MCF 10A (cell line): ENCODE results near the gene ACSBG1. TPM values are rescaled to one million over a fixed set of nuclear protein-coding genes. Genes with fewer than 3 reads are reported as not detected.
A peak's percentile ranks its signal among the peaks of the same experiment; 100 is the strongest.

ENCODE experiments used
- BruUV-seq: library from RNA; stranded (reverse); fragments of 400-500 nt; replicated peaks from 2 replicates; lab custom pipeline; 2021; lab: Mats Ljungman, UMichigan
- CTCF ChIA-PET: fragments of 300-600 bp; sonication (Branson Sonifier 250); formaldehyde crosslinking; extraction: SDS; loops from one replicate; lab custom pipeline; 2021; ENCODE audit warnings: antibody characterized with exemption, inconsistent platforms; lab: Yijun Ruan, JAX
- POLR2A ChIA-PET: fragments of 300-600, 350-650 bp; sonication (Branson Sonifier 250); formaldehyde crosslinking; extraction: SDS; loops from one replicate; lab custom pipeline; 2020; ENCODE audit warnings: antibody characterized with exemption, inconsistent platforms; lab: Yijun Ruan, JAX
- DNase-seq: peaks from one replicate; pipeline ENCODE4 v3.0.0-alpha.2; 2018; ENCODE audit not compliant: unreplicated experiment
- H3K27ac Mint-ChIP-seq: one replicate; pipeline ENCODE4 v1.8.0; 2022; ENCODE audit warnings: mild to moderate bottlenecking, low read depth, mixed read lengths; ENCODE audit not compliant: unreplicated experiment
- H3K27me3 Mint-ChIP-seq: one replicate; pipeline ENCODE4 v1.8.0; 2022; ENCODE audit warnings: mixed read lengths; ENCODE audit not compliant: insufficient read depth, unreplicated experiment
- H3K36me3 Mint-ChIP-seq: one replicate; pipeline ENCODE4 v1.8.0; 2022; ENCODE audit warnings: mild to moderate bottlenecking, moderate library complexity, mixed read lengths; ENCODE audit not compliant: insufficient read depth, unreplicated experiment
- H3K4me1 Mint-ChIP-seq: one replicate; pipeline ENCODE4 v1.8.0; 2022; ENCODE audit warnings: mixed read lengths; ENCODE audit not compliant: insufficient read depth, unreplicated experiment
- H3K4me3 Mint-ChIP-seq: one replicate; pipeline ENCODE4 v1.8.0; 2022; ENCODE audit warnings: mild to moderate bottlenecking, moderate library complexity, mixed read lengths; ENCODE audit not compliant: unreplicated experiment
- H3K9me3 Mint-ChIP-seq: one replicate; pipeline ENCODE4 v1.8.0; 2022; ENCODE audit warnings: mixed read lengths; ENCODE audit not compliant: unreplicated experiment
- intact Hi-C: fragments of 100-400 bp; cut with micrococcal nuclease; formaldehyde crosslinking; loops from 2 replicates; pipeline ENCODE4 v1.14.1; 2022
- total RNA-seq: library from RNA; stranded (reverse); gene quantifications from 2 replicates; pipeline ENCODE4 v1.2.3, GENCODE V29; 2022
- TF ChIP-seq, protein P1 (sequence below): fragments of 200-600 bp; IDR thresholded peaks from one replicate; pipeline ENCODE4 v1.8.0; 2022; ENCODE audit warnings: antibody characterized with exemption, mild to moderate bottlenecking; ENCODE audit not compliant: unreplicated experiment

Gene ACSBG1
- total RNA-seq, 1 experiment from 2014 or later, result not detected

- ChIA-PET CTCF (interaction anchor here (0.6 to 4.8 kb wide), 17 partner anchors 9 to 651 kb away, joined by 3 to 30 read pairs (median 4); partner anchors contain the start of gene IDH3A), POLR2A (interaction anchor here (1.0 to 1.7 kb wide), 2 partner anchors 46 to 169 kb away, joined by 3 read pairs; partner anchors contain the start of gene SKIC8)
- H3K4me1 Mint-ChIP-seq, result peaks cover 5% of the 10 kb centered on the region
- intact Hi-C loops, result loop anchor here (1.0 to 5.0 kb wide), 3 partner anchors 47 to 112 kb away; no protein-coding TSS in a partner anchor
- TF ChIP-seq, protein P1, sequence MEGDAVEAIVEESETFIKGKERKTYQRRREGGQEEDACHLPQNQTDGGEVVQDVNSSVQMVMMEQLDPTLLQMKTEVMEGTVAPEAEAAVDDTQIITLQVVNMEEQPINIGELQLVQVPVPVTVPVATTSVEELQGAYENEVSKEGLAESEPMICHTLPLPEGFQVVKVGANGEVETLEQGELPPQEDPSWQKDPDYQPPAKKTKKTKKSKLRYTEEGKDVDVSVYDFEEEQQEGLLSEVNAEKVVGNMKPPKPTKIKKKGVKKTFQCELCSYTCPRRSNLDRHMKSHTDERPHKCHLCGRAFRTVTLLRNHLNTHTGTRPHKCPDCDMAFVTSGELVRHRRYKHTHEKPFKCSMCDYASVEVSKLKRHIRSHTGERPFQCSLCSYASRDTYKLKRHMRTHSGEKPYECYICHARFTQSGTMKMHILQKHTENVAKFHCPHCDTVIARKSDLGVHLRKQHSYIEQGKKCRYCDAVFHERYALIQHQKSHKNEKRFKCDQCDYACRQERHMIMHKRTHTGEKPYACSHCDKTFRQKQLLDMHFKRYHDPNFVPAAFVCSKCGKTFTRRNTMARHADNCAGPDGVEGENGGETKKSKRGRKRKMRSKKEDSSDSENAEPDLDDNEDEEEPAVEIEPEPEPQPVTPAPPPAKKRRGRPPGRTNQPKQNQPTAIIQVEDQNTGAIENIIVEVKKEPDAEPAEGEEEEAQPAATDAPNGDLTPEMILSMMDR, result no peak
- H3K36me3 Mint-ChIP-seq, result no peaks in the 10 kb centered on the region
- peak overlapping the region; percentile 72 for H3K4me3 Mint-ChIP-seq
- no peaks in the 10 kb centered on the region for H3K9me3 Mint-ChIP-seq
- peak overlapping the region; percentile 59 for H3K27ac Mint-ChIP-seq
- DNase-seq, result no peak
- no TSS peak for BruUV-seq
- no peaks in the 10 kb centered on the region for H3K27me3 Mint-ChIP-seq
These were observed 103.7 kb downstream of the ACSBG1 start for GRCh38 chr15:78130466-78131294.

- no TSS peak for BruUV-seq
- no peaks in the 10 kb centered on the region for H3K9me3 Mint-ChIP-seq
- H3K27ac Mint-ChIP-seq, result no peak overlapping the region
- DNase-seq, result no peak
- H3K4me3 Mint-ChIP-seq, result peak overlapping the region; percentile 72
- CTCF ChIA-PET, result interaction anchor here (1.1 to 4.8 kb wide), 7 partner anchors 9 to 113 kb away, joined by 3 to 30 read pairs (median 10); no protein-coding TSS in a partner anchor
- TF ChIP-seq, protein P1, result no peak
- intact Hi-C loops, result loop anchor here (5.0 kb wide), 2 partner anchors 47 to 112 kb away; no protein-coding TSS in a partner anchor
- H3K4me1 Mint-ChIP-seq, result peaks cover 5% of the 10 kb centered on the region
- H3K27me3 Mint-ChIP-seq, result no peaks in the 10 kb centered on the region
- POLR2A ChIA-PET, result interaction anchor here (1.0 to 1.7 kb wide), 3 partner anchors 18 to 170 kb away, joined by 3 read pairs; partner anchors contain the start of gene SKIC8
- H3K36me3 Mint-ChIP-seq, result no peaks in the 10 kb centered on the region
These were observed 104.5 kb downstream of the ACSBG1 start for GRCh38 chr15:78129751-78130287.

DNA sequence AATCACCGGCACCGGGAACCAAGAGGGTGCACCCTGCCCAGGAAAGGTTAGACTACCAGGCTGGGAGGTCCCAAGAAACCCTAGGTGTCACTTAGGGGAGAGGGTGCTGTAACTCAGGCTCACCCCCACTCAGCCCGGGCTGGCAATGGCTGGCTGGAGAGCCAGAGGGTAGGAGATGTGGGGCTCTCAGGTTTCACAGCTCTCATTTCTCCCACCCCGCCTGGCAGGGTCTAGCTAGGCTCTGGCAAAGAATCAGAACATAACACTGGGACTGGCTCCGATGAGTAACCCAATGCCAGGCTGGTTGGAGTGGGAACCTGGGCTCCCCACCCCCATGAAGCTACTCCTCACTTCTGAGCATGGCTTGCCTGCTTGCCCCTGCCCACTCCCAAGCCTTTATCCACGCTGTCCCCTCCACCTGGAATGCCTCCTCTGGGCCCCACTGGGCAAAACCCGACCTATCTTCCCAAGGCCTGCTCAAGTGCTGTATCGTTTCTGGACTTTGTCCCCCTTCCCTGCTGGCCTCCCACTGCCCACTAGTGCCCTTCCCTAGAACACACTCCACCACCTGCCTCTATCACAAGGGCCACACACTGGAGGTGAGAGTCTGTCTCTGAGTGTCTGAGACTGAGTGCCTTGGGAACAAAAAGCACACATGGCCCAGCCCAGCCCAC is 105.2 kb downstream of the ACSBG1 start:
- CTCF ChIA-PET, result interaction anchor here (0.7 to 4.8 kb wide), 4 partner anchors 21 to 99 kb away, joined by 3 to 30 read pairs (median 4); no protein-coding TSS in a partner anchor
- no peak overlapping the region for H3K27ac Mint-ChIP-seq

More for the DNA sequence above, 105.2 kb downstream of the ACSBG1 start:
- TF ChIP-seq, protein P1, result no peak
- H3K36me3 Mint-ChIP-seq, result no peaks in the 10 kb centered on the region
- peaks cover 5% of the 10 kb centered on the region for H3K4me1 Mint-ChIP-seq
- intact Hi-C loops, result no loop called here
- H3K4me3 Mint-ChIP-seq, result no peak overlapping the region
- no peaks in the 10 kb centered on the region for H3K9me3 Mint-ChIP-seq
- DNase-seq, result peak; percentile 17
- H3K27me3 Mint-ChIP-seq, result no peaks in the 10 kb centered on the region
- POLR2A ChIA-PET, result interaction anchor here (1.1 kb wide), 1 partner anchor 18 kb away, joined by 3 read pairs; no protein-coding TSS in a partner anchor
- no TSS peak for BruUV-seq
